Upper lobe of left lung (tissue), 6 donors: ENCODE measurements around the gene PECR. TPM values are rescaled to one million over a fixed set of nuclear protein-coding genes. Genes with fewer than 3 reads are reported as not detected.

Experiments
- ATAC-seq, 2 donors: fragments of 200-7000 bp; cut with Tn5 transposase; one replicate each; pipeline ENCODE4 v1.9.1; 2022; ENCODE audit warnings: mild to moderate bottlenecking in 2 of 2, moderate library complexity in 2 of 2; ENCODE audit not compliant: low FRiP score in 2 of 2
- DNase-seq, 2 donors: peaks; one replicate each; pipeline ENCODE4 v3.0.0-alpha.2; 2019 to 2020
- H3K27ac ChIP-seq, 4 donors: fragments of 200-600 bp; sonication (generic); one replicate each; pipeline ENCODE4 v1.5.1; 2016 to 2019
- H3K27me3 ChIP-seq, 4 donors: fragments of 200-600 bp; sonication (generic); one replicate each; pipeline ENCODE4 v1.5.1; 2017 to 2019
- H3K36me3 ChIP-seq, 4 donors: fragments of 200-600 bp; sonication (generic); one replicate each; pipeline ENCODE4 v1.5.1; 2016 to 2019
- H3K4me1 ChIP-seq, 4 donors: fragments of 200-600 bp; sonication (generic); one replicate each; pipeline ENCODE4 v1.5.1; 2018 to 2019
- H3K4me3 ChIP-seq, 4 donors: fragments of 200-600 bp; sonication (generic); one replicate each; pipeline ENCODE4 v1.5.1; 2017 to 2019; ENCODE audit warnings: mild to moderate bottlenecking in 2 of 4, moderate library complexity in 1 of 4
- H3K9me3 ChIP-seq, 4 donors: fragments of 200-600 bp; sonication (generic); one replicate each; pipeline ENCODE4 v1.5.1; 2018 to 2019
- EP300 ChIP-seq, 4 donors: sonication (generic); formaldehyde crosslinking; IDR thresholded peaks; one replicate each; pipeline ENCODE4 v1.5.1; 2017; ENCODE audit warnings: antibody characterized with exemption in 4 of 4, control low read depth in 2 of 4
- POLR2A ChIP-seq, 4 donors: fragments of 450-650 bp; IDR thresholded peaks; one replicate each; pipeline ENCODE4 v1.5.1; 2016 to 2017; ENCODE audit warnings: antibody characterized with exemption in 4 of 4, mild to moderate bottlenecking in 2 of 4
- POLR2AphosphoS5 ChIP-seq, 2 donors: sonication (generic); formaldehyde crosslinking; IDR thresholded peaks; one replicate each; pipeline ENCODE4 v1.5.1; 2017; ENCODE audit warnings: antibody characterized with exemption in 2 of 2
- WGBS, 2 donors: methylation state at CpG; one replicate each; pipeline ENCODE4 v1.1.5; 2017 to 2018; 5-methylcytosine and 5-hydroxymethylcytosine counted together
- total RNA-seq, 6 donors: library from RNA; depleted of rRNA in 4 of 6; stranded (reverse); fragments of >200 nt in 4 of 6; gene quantifications; one replicate each; pipeline versions ENCODE4 v1.1.0 to v1.2.1, GENCODE V29; 2016 to 2021
- TF ChIP-seq, protein P1 (sequence below), 6 experiments: fragments of 450-650 bp in 4 of 6; fragments of 200-600 bp in 2 of 6; sonication (generic) in 2 of 6; IDR thresholded peaks; one replicate each; pipeline ENCODE4 v1.5.1; 2016 to 2019; ENCODE audit warnings: antibody characterized with exemption in 6 of 6
- donor health status: DM: no; HTN: no; CAD: no; lungs with moderate emphysema.
- donor health status: DM: no; HTN: yes; CAD: no; lungs with severe emphysema.

Gene PECR
- total RNA-seq, 6 donors from 2014 or later, result 11.9 to 39.8 (median 20.3) TPM

- H3K27me3 ChIP-seq, result no peaks in the 10 kb centered on the region
- no peak overlapping the region for H3K4me3 ChIP-seq
- H3K9me3 ChIP-seq, result no peaks in the 10 kb centered on the region
- DNase-seq, result no peak
- ATAC-seq, result no peak
- TF ChIP-seq POLR2AphosphoS5 (IDR thresholded peaks at IDR 0.05), result no peak
- TF ChIP-seq, protein P1, sequence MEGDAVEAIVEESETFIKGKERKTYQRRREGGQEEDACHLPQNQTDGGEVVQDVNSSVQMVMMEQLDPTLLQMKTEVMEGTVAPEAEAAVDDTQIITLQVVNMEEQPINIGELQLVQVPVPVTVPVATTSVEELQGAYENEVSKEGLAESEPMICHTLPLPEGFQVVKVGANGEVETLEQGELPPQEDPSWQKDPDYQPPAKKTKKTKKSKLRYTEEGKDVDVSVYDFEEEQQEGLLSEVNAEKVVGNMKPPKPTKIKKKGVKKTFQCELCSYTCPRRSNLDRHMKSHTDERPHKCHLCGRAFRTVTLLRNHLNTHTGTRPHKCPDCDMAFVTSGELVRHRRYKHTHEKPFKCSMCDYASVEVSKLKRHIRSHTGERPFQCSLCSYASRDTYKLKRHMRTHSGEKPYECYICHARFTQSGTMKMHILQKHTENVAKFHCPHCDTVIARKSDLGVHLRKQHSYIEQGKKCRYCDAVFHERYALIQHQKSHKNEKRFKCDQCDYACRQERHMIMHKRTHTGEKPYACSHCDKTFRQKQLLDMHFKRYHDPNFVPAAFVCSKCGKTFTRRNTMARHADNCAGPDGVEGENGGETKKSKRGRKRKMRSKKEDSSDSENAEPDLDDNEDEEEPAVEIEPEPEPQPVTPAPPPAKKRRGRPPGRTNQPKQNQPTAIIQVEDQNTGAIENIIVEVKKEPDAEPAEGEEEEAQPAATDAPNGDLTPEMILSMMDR (IDR thresholded peaks at IDR 0.05), result no peak
- no peak for TF ChIP-seq EP300 (IDR thresholded peaks at IDR 0.05)
- TF ChIP-seq POLR2A (IDR thresholded peaks at IDR 0.05), result no peak
- no peaks in the 10 kb centered on the region for H3K36me3 ChIP-seq
- peaks cover 0 to 23% (median 9%) of the 10 kb centered on the region in 4 donors for H3K4me1 ChIP-seq
- WGBS, 2 donors, result 93 to 96% methylated on average over 1 of the region's 1 CpG
- no peak overlapping the region for H3K27ac ChIP-seq
Observed at GRCh38 chr2:216074794-216075193, 6.8 kb downstream of the PECR start.

DNA sequence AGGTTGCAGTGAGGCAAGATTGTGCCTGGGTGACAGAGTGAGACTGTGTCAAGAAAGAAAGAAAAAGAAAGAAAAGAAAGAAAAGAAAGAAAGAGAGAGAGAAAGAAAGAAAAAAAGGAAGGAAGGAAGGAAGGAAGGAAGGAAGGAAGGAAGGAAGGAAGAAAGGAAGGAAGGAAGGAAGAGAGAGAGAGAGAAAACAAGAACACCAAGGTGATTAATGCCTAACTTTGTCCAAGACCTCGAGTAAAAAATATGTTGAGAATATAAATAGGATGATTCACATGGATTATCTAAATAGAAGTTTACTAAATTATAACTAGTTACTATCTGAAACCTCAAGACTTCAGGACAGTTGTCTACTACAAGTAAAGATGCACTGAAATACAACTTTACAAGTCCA, 7.2 kb downstream of the PECR start:
- Histone ChIP-seq H3K4me1 (peaks cover 0 to 23% (median 9%) of the 10 kb centered on the region in 4 donors), H3K27me3 (no peaks in the 10 kb centered on the region), H3K27ac (no peak overlapping the region), H3K9me3 (no peaks in the 10 kb centered on the region), H3K4me3 (no peak overlapping the region), H3K36me3 (no peaks in the 10 kb centered on the region)
- ATAC-seq, result no peak
- 50 to 56% methylated on average over 1 of the region's 1 CpG for WGBS, 2 donors
- TF ChIP-seq POLR2AphosphoS5 (IDR thresholded peaks at IDR 0.05), result no peak
- TF ChIP-seq POLR2A (IDR thresholded peaks at IDR 0.05), result no peak
- TF ChIP-seq EP300 (IDR thresholded peaks at IDR 0.05), result no peak
- TF ChIP-seq, protein P1 (IDR thresholded peaks at IDR 0.05), result no peak
- no peak for DNase-seq

GRCh38 chr2:216073773-216074172, 7.8 kb downstream of the PECR start:
- TF ChIP-seq, protein P1 (IDR thresholded peaks at IDR 0.05), result no peak
- TF ChIP-seq POLR2AphosphoS5 (IDR thresholded peaks at IDR 0.05) (no peak), POLR2A (IDR thresholded peaks at IDR 0.05) (no peak), EP300 (IDR thresholded peaks at IDR 0.05) (no peak)
- DNase-seq, result no peak
- no peaks in the 10 kb centered on the region for H3K27me3 ChIP-seq

GRCh38 chr2:216072473-216072872, 9.1 kb downstream of the PECR start:
- no peaks in the 10 kb centered on the region for H3K9me3 ChIP-seq
- no peak for DNase-seq
- H3K36me3 ChIP-seq, result no peaks in the 10 kb centered on the region
- peaks cover 0 to 23% (median 0%) of the 10 kb centered on the region in 4 donors for H3K4me1 ChIP-seq
- ATAC-seq, result no peak
- no peaks in the 10 kb centered on the region for H3K27me3 ChIP-seq
- no peak overlapping the region for H3K4me3 ChIP-seq
- no peak overlapping the region for H3K27ac ChIP-seq
- TF ChIP-seq POLR2A (IDR thresholded peaks at IDR 0.05), result no peak
- no peak for TF ChIP-seq EP300 (IDR thresholded peaks at IDR 0.05)
- TF ChIP-seq, protein P1 (IDR thresholded peaks at IDR 0.05), result no peak
- TF ChIP-seq POLR2AphosphoS5 (IDR thresholded peaks at IDR 0.05), result no peak

More at GRCh38 chr2:216073773-216074172, 7.8 kb downstream of the PECR start:
- Histone ChIP-seq H3K9me3 (no peaks in the 10 kb centered on the region), H3K4me1 (peaks cover 0 to 23% (median 8%) of the 10 kb centered on the region in 4 donors), H3K27ac (no peak overlapping the region), H3K4me3 (no peak overlapping the region), H3K36me3 (no peaks in the 10 kb centered on the region)
- ATAC-seq, result no peak

- Histone ChIP-seq H3K27ac (no peak overlapping the region), H3K9me3 (no peaks in the 10 kb centered on the region), H3K4me1 (peaks cover 0 to 19% (median 0%) of the 10 kb centered on the region in 4 donors), H3K4me3 (no peak overlapping the region), H3K27me3 (no peaks in the 10 kb centered on the region), H3K36me3 (peaks cover 0 to under 1% (median 0%) of the 10 kb centered on the region in 4 donors)
- 76 to 84% methylated on average over 12 of the region's 12 CpGs for WGBS, 2 donors
- TF ChIP-seq POLR2AphosphoS5 (IDR thresholded peaks at IDR 0.05), result no peak
- no peak for TF ChIP-seq EP300 (IDR thresholded peaks at IDR 0.05)
- no peak for ATAC-seq
- no peak for DNase-seq
Observed at GRCh38 chr2:216071111-216071851, 10.3 kb downstream of the PECR start.
